IMR-90 (cell line): ENCODE data around the gene SHB. TPM values are rescaled to one million over a fixed set of nuclear protein-coding genes. Genes with fewer than 3 reads are reported as not detected.

Experiments used
- ATAC-seq: fragments of 200-7000 bp; cut with Tn5 transposase; 2 replicates; pipeline ENCODE4 v1.9.1; 2020; ENCODE audit warnings: low read depth, mild to moderate bottlenecking, moderate library complexity
- BruUV-seq: library from RNA; stranded (reverse); fragments of 400-500 nt; replicated peaks from 2 replicates; lab custom pipeline; 2021; lab: Mats Ljungman, UMichigan
- CTCF ChIA-PET: fragments of 300-600 bp; formaldehyde crosslinking; extraction: SDS; loops from one replicate; lab custom pipeline; 2021; ENCODE audit warnings: antibody characterized with exemption; lab: Yijun Ruan, JAX
- POLR2A ChIA-PET: fragments of 300-600 bp; sonication (Branson Sonifier 250); formaldehyde crosslinking; loops from one replicate; lab custom pipeline; 2022; ENCODE audit warnings: antibody characterized with exemption; ENCODE audit not compliant: unreplicated experiment; lab: Charles Lee
- DNase-seq: peaks from one replicate; pipeline ENCODE4 v3.0.0; 2013
- H2AFZ ChIP-seq: replicated peaks from 2 replicates; pipeline ENCODE3; 2013; ENCODE audit warnings: low read length, mild to moderate bottlenecking; ENCODE audit not compliant: poor library complexity
- H2AK5ac ChIP-seq: 2 replicates; pipeline ENCODE4 v1.6.1; 2013; ENCODE audit warnings: low read depth, low read length, inconsistent platforms
- H2AK9ac ChIP-seq: replicated peaks from 2 replicates; pipeline ENCODE3; 2013; ENCODE audit warnings: mild to moderate bottlenecking, low read depth, low read length, moderate library complexity; ENCODE audit not compliant: poor library complexity
- H2BK120ac ChIP-seq: 2 replicates; pipeline ENCODE4 v1.6.1; 2013; ENCODE audit warnings: low read depth, low read length, inconsistent platforms
- H2BK15ac ChIP-seq: 3 replicates; pipeline ENCODE4 v1.6.1; 2013; ENCODE audit warnings: low read depth, low read length, inconsistent platforms
- H2BK20ac ChIP-seq: 2 replicates; pipeline ENCODE4 v1.6.1; 2013; ENCODE audit warnings: low read depth, mild to moderate bottlenecking, inconsistent platforms, low read length, moderate library complexity
- H2BK5ac ChIP-seq: 2 replicates; pipeline ENCODE4 v1.6.1; 2013; ENCODE audit warnings: mild to moderate bottlenecking, low read depth, low read length, inconsistent platforms; ENCODE audit not compliant: poor library complexity, severe bottlenecking
- H3K14ac ChIP-seq: replicated peaks from 2 replicates; pipeline ENCODE4 v1.6.1; 2013; ENCODE audit warnings: low read depth, low read length, inconsistent platforms
- H3K18ac ChIP-seq: 2 replicates; pipeline ENCODE4 v1.6.1; 2013; ENCODE audit warnings: low read depth, low read length, control low read depth
- H3K23ac ChIP-seq: 2 replicates; pipeline ENCODE4 v1.6.1; 2013; ENCODE audit warnings: low read depth, low read length, inconsistent platforms
- H3K27ac ChIP-seq: 2 replicates; pipeline ENCODE4 v1.5.1; 2013; ENCODE audit warnings: mild to moderate bottlenecking, control low read depth, low read length; ENCODE audit not compliant: insufficient read depth
- H3K27me3 ChIP-seq: 2 replicates; pipeline ENCODE4 v1.6.1; 2013; ENCODE audit warnings: low read length; ENCODE audit not compliant: control insufficient read depth, insufficient read depth
- H3K36me3 ChIP-seq: 2 replicates; pipeline ENCODE4 v1.6.1; 2013; ENCODE audit warnings: low read length, mixed read lengths; ENCODE audit not compliant: control insufficient read depth, insufficient read depth
- H3K4ac ChIP-seq: 2 replicates; pipeline ENCODE4 v1.6.1; 2013; ENCODE audit warnings: low read depth, low read length, inconsistent platforms
- H3K4me1 ChIP-seq: 2 replicates; pipeline ENCODE4 v1.6.1; 2013; ENCODE audit warnings: low read length, mixed read lengths; ENCODE audit not compliant: control insufficient read depth, insufficient read depth
- H3K4me2 ChIP-seq: 2 replicates; pipeline ENCODE4 v1.6.1; 2013; ENCODE audit warnings: low read depth, mild to moderate bottlenecking, control low read depth, low read length, moderate library complexity
- H3K4me3 ChIP-seq: 2 replicates; pipeline ENCODE4 v1.5.1; 2013; ENCODE audit warnings: low read depth, mild to moderate bottlenecking, control low read depth, low read length, moderate library complexity; ENCODE audit not compliant: insufficient read depth
- H3K56ac ChIP-seq: 2 replicates; pipeline ENCODE4 v1.6.1; 2013; ENCODE audit warnings: low read length, inconsistent platforms; ENCODE audit not compliant: insufficient read depth; ENCODE audit errors: extremely low read depth
- H3K79me1 ChIP-seq, 2 experiments: 2 replicates each; pipeline ENCODE4 v1.6.1; 2013; ENCODE audit warnings: low read length in 2 of 2, inconsistent platforms in 1 of 2, low read depth in 1 of 2
- H3K9ac ChIP-seq: 2 replicates; pipeline ENCODE4 v1.6.1; 2013; ENCODE audit warnings: low read depth, low read length, control low read depth
- H3K9me1 ChIP-seq: 2 replicates; pipeline ENCODE4 v1.6.1; 2013; ENCODE audit warnings: low read length, inconsistent platforms; ENCODE audit not compliant: insufficient read depth
- H3K9me3 ChIP-seq: 2 replicates; pipeline ENCODE4 v1.6.1; 2013; ENCODE audit warnings: low read length; ENCODE audit not compliant: control insufficient read depth, insufficient read depth
- H4K20me1 ChIP-seq: 2 replicates; pipeline ENCODE4 v1.6.1; 2013; ENCODE audit warnings: low read length, inconsistent platforms; ENCODE audit not compliant: insufficient read depth
- H4K5ac ChIP-seq: 2 replicates; pipeline ENCODE4 v1.6.1; 2013; ENCODE audit warnings: mild to moderate bottlenecking, low read depth, low read length, control low read depth
- H4K8ac ChIP-seq, 2 experiments: 2 replicates each; pipeline ENCODE4 v1.6.1; 2013; ENCODE audit warnings: low read depth in 2 of 2, low read length in 2 of 2, control low read depth in 1 of 2, inconsistent platforms in 1 of 2
- H4K91ac ChIP-seq: 2 replicates; pipeline ENCODE4 v1.6.1; 2013; ENCODE audit warnings: low read depth, low read length, inconsistent platforms; ENCODE audit not compliant: insufficient read depth
- BHLHE40 ChIP-seq: fragments of 150-350 bp; IDR thresholded peaks from 2 replicates; pipeline ENCODE4 v1.6.1; 2016; ENCODE audit warnings: mild to moderate bottlenecking, low read depth, low read length
- CEBPB ChIP-seq: IDR thresholded peaks from 2 replicates; pipeline ENCODE4 v1.6.1; 2012; ENCODE audit warnings: low read depth, low read length, improper control_type of control experiment
- CHD1 ChIP-seq: IDR thresholded peaks from 2 replicates; pipeline ENCODE4 v1.6.1; 2012; ENCODE audit warnings: low read depth, low read length, improper control_type of control experiment
- ELK1 ChIP-seq: fragments of 150-350 bp; IDR thresholded peaks from 2 replicates; pipeline ENCODE4 v1.6.1; 2016; ENCODE audit warnings: low read depth, mild to moderate bottlenecking, low read length, moderate library complexity, borderline replicate concordance
- FOS ChIP-seq: fragments of 150-350 bp; IDR thresholded peaks from 2 replicates; pipeline ENCODE4 v1.6.1; 2016; ENCODE audit warnings: low read depth, low read length
- MAFK ChIP-seq: IDR thresholded peaks from 2 replicates; pipeline ENCODE4 v1.6.1; 2012; ENCODE audit warnings: low read depth, low read length, improper control_type of control experiment
- MAZ ChIP-seq: IDR thresholded peaks from 2 replicates; pipeline ENCODE4 v1.6.1; 2012; ENCODE audit warnings: low read depth, mild to moderate bottlenecking, low read length, improper control_type of control experiment, moderate library complexity, borderline replicate concordance
- MXI1 ChIP-seq: IDR thresholded peaks from 2 replicates; pipeline ENCODE4 v1.6.1; 2012; ENCODE audit warnings: low read depth, mild to moderate bottlenecking, low read length, moderate library complexity, borderline replicate concordance
- NFE2L2 ChIP-seq: fragments of 150-350 bp; IDR thresholded peaks from 2 replicates; pipeline ENCODE4 v1.6.1; 2016; ENCODE audit warnings: low read depth, mild to moderate bottlenecking, low read length
- RAD21 ChIP-seq: IDR thresholded peaks from 2 replicates; pipeline ENCODE4 v1.6.1; 2012; ENCODE audit warnings: low read length, improper control_type of control experiment
- RFX5 ChIP-seq: IDR thresholded peaks from 2 replicates; pipeline ENCODE4 v1.8.0; 2012; ENCODE audit warnings: low read depth, mild to moderate bottlenecking, low read length, moderate library complexity
- SMC3 ChIP-seq: fragments of 150-350 bp; IDR thresholded peaks from 2 replicates; pipeline ENCODE4 v1.6.1; 2016; ENCODE audit warnings: low read depth, mild to moderate bottlenecking, antibody characterized with exemption, low read length, moderate library complexity
- USF2 ChIP-seq: fragments of 150-350 bp; IDR thresholded peaks from 2 replicates; pipeline ENCODE4 v1.6.1; 2017; ENCODE audit warnings: mild to moderate bottlenecking, antibody characterized with exemption, low read length, low read depth
- WGBS, 2 experiments: methylation state at CpG; one replicate each; pipeline versions ENCODE4 v1.1.5 to v1.1.7; 2013; ENCODE audit warnings: missing lambda C conversion rate in 2 of 2; ENCODE audit not compliant: insufficient read length in 1 of 2; ENCODE audit errors: extremely low coverage in 2 of 2; 5-methylcytosine and 5-hydroxymethylcytosine counted together
- dilution Hi-C: fragments of 300-500 bp; cut with HindIII; formaldehyde crosslinking; loops from one replicate; pipeline ENCODE4 v1.14.3; 2018; ENCODE audit warnings: low sequenced_read_pairs; ENCODE audit not compliant: unreplicated experiment
- in situ Hi-C: fragments of 300-500 bp; cut with MboI; formaldehyde crosslinking; loops from 3 replicates; pipeline ENCODE4 v1.14.3; 2019; ENCODE audit warnings: low sequenced_read_pairs, inconsistent platforms, mixed read lengths
- intact Hi-C: fragments of 100-400 bp; cut with micrococcal nuclease; formaldehyde crosslinking; loops from 2 replicates; pipeline ENCODE4 v1.10.0; 2022
- polyA plus RNA-seq, 3 experiments: library from polyadenylated mRNA; depleted of rRNA; stranded (reverse); fragments of >200 nt; gene quantifications; 2 replicates each; pipeline ENCODE4 v1.2.3, GENCODE V29; 2012; ENCODE audit warnings: low replicate concordance in 1 of 3
- total RNA-seq: library from RNA; depleted of rRNA; stranded (reverse); fragments of >200 nt; gene quantifications from 2 replicates; pipeline ENCODE4 v1.2.3, GENCODE V29; 2012

Gene SHB
- total and polyA plus RNA-seq, 2 of the 4 experiments (the other 2 are of a cell fraction), result 6.1 to 20.4 TPM

GRCh38 chr9:37976714-37977477 lies 92.1 kb downstream of the SHB start:
- no CpG with 5 or more reads among the region's 8 CpGs for WGBS, 2 experiments
- Histone ChIP-seq H3K18ac (peak overlapping the region; percentile 55), H4K8ac (peak overlapping the region in 1 of 2 experiments; percentile 3; a peak in 1 of 4 replicates), H2AK5ac (peak overlapping the region; percentile 91; the same call in 1 of the 2 replicates), H3K14ac (peak overlapping the region; percentile 27; the same call in 1 of the 2 replicates), H3K9me1 (peaks cover 23% of the 10 kb centered on the region), H3K4me1 (peaks cover 21% of the 10 kb centered on the region), H2BK120ac (peak overlapping the region; percentile 68), H2AK9ac (no peak overlapping the region), H3K27me3 (no peaks in the 10 kb centered on the region), H2BK5ac (peak overlapping the region; percentile 66), H3K56ac (no peak overlapping the region), H4K91ac (peak overlapping the region; percentile 28; the same call in 1 of the 2 replicates), H3K27ac (peak overlapping the region; percentile 72), H3K4ac (peak overlapping the region; percentile 68; the same call in 1 of the 2 replicates), H3K36me3 (peaks cover 16% of the 10 kb centered on the region), H4K5ac (peak overlapping the region; percentile 19), H3K9ac (no peak overlapping the region), H4K20me1 (peaks cover 31% of the 10 kb centered on the region; the same call in 1 of the 2 replicates), H3K9me3 (no peaks in the 10 kb centered on the region), H3K4me3 (no peak overlapping the region), H3K4me2 (peak overlapping the region; percentile 51), H3K79me1 (peaks cover 48 to 84% of the 10 kb centered on the region in 2 experiments; a peak in 3 of 4 replicates), H2BK20ac (peak overlapping the region; percentile 47; the same call in 1 of the 2 replicates), H2AFZ (no peak overlapping the region), H2BK15ac (peak overlapping the region; percentile 23; the same call in 1 of the 3 replicates), H3K23ac (peak overlapping the region; percentile 39; the same call in 1 of the 2 replicates)
- dilution Hi-C loops (no loop called here), intact Hi-C loops (loop anchor here (2.0 to 5.0 kb wide), 3 partner anchors 32 to 165 kb away; no protein-coding TSS in a partner anchor), in situ Hi-C loops (no loop called here)
- ATAC-seq, result peak; percentile 91
- POLR2A ChIA-PET, result no interaction called here
- BruUV-seq, result no TSS peak
- CTCF ChIA-PET, result no interaction called here
- TF ChIP-seq CHD1 (no peak), MAFK (no peak), CEBPB (peak; percentile 84), RFX5 (no peak), SMC3 (0 out of 2 replicates have a peak, but pooled peaks have one; percentile 19), MAZ (0 out of 2 replicates have a peak, but pooled peaks have one; percentile 10), FOS (peak; percentile 69; the same call in 1 of the 2 replicates), USF2 (peak; percentile 78), BHLHE40 (peak; percentile 81), ELK1 (no peak), NFE2L2 (no peak), RAD21 (peak; percentile 28; the same call in 1 of the 2 replicates), MXI1 (peak; percentile 88; the same call in 1 of the 2 replicates)
- DNase-seq, result peak; percentile 97
